Activated CD8-positive, alpha-beta T cell treated with anti-CD3 and anti-CD28 coated beads, Interleukin-2, amount 10 ng/mL, durations not matched to agents 7 days and 5 days (primary cell): ENCODE results near the gene SUPT4H1. TPM values are rescaled to one million over a fixed set of nuclear protein-coding genes. Genes with fewer than 3 reads are reported as not detected.
"Not testable (repeated sequence)": the region's sequence is repeated elsewhere in the genome, so short reads cannot be mapped to it uniquely, and the experiment has no call there.

Experiments used
- ATAC-seq: fragments of 150-1000 bp; cut with Tn5 transposase; one replicate; pipeline ENCODE4 v1.10.0; 2021; ENCODE audit warnings: moderate library complexity
- CTCF ChIA-PET: fragments of 350-600 bp; sonication (Branson Sonifier 250); formaldehyde crosslinking; loops from one replicate; lab custom pipeline; 2021; ENCODE audit warnings: antibody characterized with exemption; lab: Charles Lee
- POLR2A ChIA-PET: fragments of 350-600 bp; sonication (Branson Sonifier 250); formaldehyde crosslinking; loops from one replicate; lab custom pipeline; 2021; ENCODE audit warnings: antibody characterized with exemption; lab: Charles Lee
- DNase-seq: peaks from one replicate; pipeline ENCODE4 v3.0.0-alpha.2; 2020
- H3K27ac Mint-ChIP-seq: one replicate; pipeline ENCODE4 v1.8.0; 2021; ENCODE audit warnings: mild to moderate bottlenecking, mixed read lengths
- H3K27me3 Mint-ChIP-seq: one replicate; pipeline ENCODE4 v1.8.0; 2021; ENCODE audit warnings: low read depth, mixed read lengths
- H3K36me3 Mint-ChIP-seq: one replicate; pipeline ENCODE4 v1.8.0; 2021; ENCODE audit warnings: low read depth, mixed read lengths
- H3K4me1 Mint-ChIP-seq: one replicate; pipeline ENCODE4 v1.8.0; 2021; ENCODE audit warnings: low read depth, mixed read lengths
- H3K4me3 Mint-ChIP-seq: one replicate; pipeline ENCODE4 v1.8.0; 2021; ENCODE audit warnings: mild to moderate bottlenecking, mixed read lengths
- H3K9me3 Mint-ChIP-seq: one replicate; pipeline ENCODE4 v1.8.0; 2022; ENCODE audit warnings: mixed read lengths; ENCODE audit not compliant: insufficient read depth
- total RNA-seq, 2 experiments: library from RNA; stranded (reverse); gene quantifications; one replicate each; pipeline ENCODE4 v1.2.3, GENCODE V29; 2021

Gene SUPT4H1
- 10 to 100 TPM; 75.2 to 90.8 TPM for total RNA-seq

- CTCF ChIA-PET, result interaction anchor here (0.7 to 9.0 kb wide), 18 partner anchors 7 to 653 kb away, joined by 3 to 110 read pairs (median 4); partner anchors contain the start of genes HSF5, RNF43 and TSPOAP1
- ATAC-seq (peak; percentile 91), DNase-seq (peak; percentile 94)
- peaks cover 52% of the 10 kb centered on the region for H3K4me1 Mint-ChIP-seq
- no peaks in the 10 kb centered on the region for H3K9me3 Mint-ChIP-seq
- H3K4me3 Mint-ChIP-seq, result peak within 1 kb of the TSS; percentile 100
- peak within 1 kb of the TSS; percentile 97 for H3K27ac Mint-ChIP-seq
- H3K36me3 Mint-ChIP-seq, result peaks cover 64% of the 10 kb centered on the region
- H3K27me3 Mint-ChIP-seq, result no peaks in the 10 kb centered on the region
- POLR2A ChIA-PET, result interaction anchor here (0.6 to 9.0 kb wide), 20 partner anchors 9 to 345 kb away, joined by 3 to 832 read pairs (median 4); partner anchors contain the start of genes RNF43, SRSF1 and TSPOAP1
Measured at GRCh38 chr17:58351831-58352595, at the start of gene SUPT4H1. TSS of gene SUPT4H1 (minus strand) at chr17:58352201. CDS start at chr17:58352135, 66 bp downstream.

GRCh38 chr17:58401287-58401686, 49.3 kb upstream of the SUPT4H1 start:
- H3K27ac Mint-ChIP-seq, result no peak overlapping the region
- peaks cover 20% of the 10 kb centered on the region for H3K4me1 Mint-ChIP-seq
- peaks cover 2% of the 10 kb centered on the region for H3K27me3 Mint-ChIP-seq
- no peaks in the 10 kb centered on the region for H3K9me3 Mint-ChIP-seq
- DNase-seq, result no peak
- CTCF ChIA-PET, result interaction anchor here (1.4 kb wide), 2 partner anchors 16 to 84 kb away, joined by 4 to 5 read pairs; partner anchors contain the start of gene RNF43
- ATAC-seq, result no peak
- POLR2A ChIA-PET, result no interaction called here
- H3K4me3 Mint-ChIP-seq, result no peak overlapping the region
- no peaks in the 10 kb centered on the region for H3K36me3 Mint-ChIP-seq

- CTCF ChIA-PET, result interaction anchor here (0.8 to 1.4 kb wide), 3 partner anchors 17 to 201 kb away, joined by 4 read pairs; partner anchors contain the start of gene RNF43
Measured at GRCh38 chr17:58400826-58401225, 48.8 kb upstream of the SUPT4H1 start.

GRCh38 chr17:58399974-58400373, 48.0 kb upstream of the SUPT4H1 start:
- ATAC-seq, result no peak
- Mint-ChIP-seq H3K27ac (no peak overlapping the region), H3K9me3 (no peaks in the 10 kb centered on the region), H3K36me3 (no peaks in the 10 kb centered on the region), H3K4me1 (peaks cover 20% of the 10 kb centered on the region), H3K27me3 (peaks cover 2% of the 10 kb centered on the region), H3K4me3 (no peak overlapping the region)
- DNase-seq, result no peak
- ChIA-PET CTCF (interaction anchor here (0.8 to 1.4 kb wide), 3 partner anchors 17 to 200 kb away, joined by 4 read pairs; partner anchors contain the start of gene RNF43), POLR2A (interaction anchor here (0.6 kb wide), 1 partner anchor 16 kb away, joined by 3 read pairs; no protein-coding TSS in a partner anchor)

More at GRCh38 chr17:58400826-58401225, 48.8 kb upstream of the SUPT4H1 start:
- Mint-ChIP-seq H3K9me3 (no peaks in the 10 kb centered on the region), H3K4me1 (peaks cover 20% of the 10 kb centered on the region), H3K27ac (no peak overlapping the region), H3K4me3 (no peak overlapping the region), H3K36me3 (no peaks in the 10 kb centered on the region), H3K27me3 (peaks cover 2% of the 10 kb centered on the region)
- DNase-seq, result no peak
- POLR2A ChIA-PET, result no interaction called here
- ATAC-seq, result no peak

GRCh38 chr17:58398574-58399266, 46.7 kb upstream of the SUPT4H1 start:
- ATAC-seq (no peak), DNase-seq (no peak)
- ChIA-PET POLR2A (no interaction called here), CTCF (interaction anchor here (0.6 kb wide), 1 partner anchor 39 kb away, joined by 3 read pairs; no protein-coding TSS in a partner anchor)
- Mint-ChIP-seq H3K4me1 (peaks cover 22% of the 10 kb centered on the region), H3K36me3 (no peaks in the 10 kb centered on the region), H3K27ac (no peak overlapping the region), H3K4me3 (no peak overlapping the region), H3K27me3 (peaks cover 3% of the 10 kb centered on the region), H3K9me3 (no peaks in the 10 kb centered on the region)

GRCh38 chr17:58397421-58397820, 45.4 kb upstream of the SUPT4H1 start:
- H3K4me1 Mint-ChIP-seq, result peaks cover 14% of the 10 kb centered on the region
- H3K4me3 Mint-ChIP-seq, H3K9me3 Mint-ChIP-seq, H3K36me3 Mint-ChIP-seq, DNase-seq, ATAC-seq, H3K27me3 Mint-ChIP-seq, H3K27ac Mint-ChIP-seq: not testable (repeated sequence)
- ChIA-PET POLR2A (interaction anchor here (0.9 kb wide), 1 partner anchor 44 kb away, joined by 3 read pairs; no protein-coding TSS in a partner anchor), CTCF (interaction anchor here (1.0 to 1.2 kb wide), 2 partner anchors 20 to 30 kb away, joined by 3 to 5 read pairs; partner anchors contain the start of gene RNF43)

- H3K27me3 Mint-ChIP-seq, result peaks cover 2% of the 10 kb centered on the region
- no peak overlapping the region for H3K27ac Mint-ChIP-seq
- ChIA-PET POLR2A (interaction anchor here (0.5 kb wide), 1 partner anchor 60 kb away, joined by 3 read pairs; no protein-coding TSS in a partner anchor), CTCF (interaction anchor here (0.8 to 2.6 kb wide), 4 partner anchors 21 to 78 kb away, joined by 3 to 14 read pairs (median 4); partner anchors contain the start of genes RNF43 and SUPT4H1)
- H3K9me3 Mint-ChIP-seq, result no peaks in the 10 kb centered on the region
- DNase-seq (no peak), ATAC-seq (no peak)
- H3K4me1 Mint-ChIP-seq, result peaks cover 4% of the 10 kb centered on the region
- no peaks in the 10 kb centered on the region for H3K36me3 Mint-ChIP-seq
- no peak overlapping the region for H3K4me3 Mint-ChIP-seq
Measured at GRCh38 chr17:58396173-58396572, 44.2 kb upstream of the SUPT4H1 start.

GRCh38 chr17:58394534-58395223, 42.7 kb upstream of the SUPT4H1 start:
- H3K27me3 Mint-ChIP-seq, result peaks cover 4% of the 10 kb centered on the region
- no peak overlapping the region for H3K4me3 Mint-ChIP-seq
- ATAC-seq (no peak), DNase-seq (no peak)
- H3K36me3 Mint-ChIP-seq, result no peaks in the 10 kb centered on the region
- no peaks in the 10 kb centered on the region for H3K9me3 Mint-ChIP-seq
- H3K27ac Mint-ChIP-seq, result no peak overlapping the region
- ChIA-PET POLR2A (interaction anchor here (1.1 kb wide), 1 partner anchor 57 kb away, joined by 4 read pairs; no protein-coding TSS in a partner anchor), CTCF (interaction anchor here (0.9 to 2.6 kb wide), 4 partner anchors 11 to 77 kb away, joined by 3 to 14 read pairs (median 4); partner anchors contain the start of gene RNF43)
- peaks cover 2% of the 10 kb centered on the region for H3K4me1 Mint-ChIP-seq

- Mint-ChIP-seq H3K9me3 (no peaks in the 10 kb centered on the region), H3K27ac (no peak overlapping the region), H3K4me1 (peaks cover 2% of the 10 kb centered on the region), H3K36me3 (no peaks in the 10 kb centered on the region), H3K27me3 (peaks cover 4% of the 10 kb centered on the region), H3K4me3 (no peak overlapping the region)
- ChIA-PET CTCF (interaction anchor here (1.8 to 2.0 kb wide), 2 partner anchors 9 to 26 kb away, joined by 6 read pairs; partner anchors contain the start of gene RNF43), POLR2A (interaction anchor here (0.5 to 0.7 kb wide), 2 partner anchors 40 to 54 kb away, joined by 3 read pairs; partner anchors contain the start of gene SUPT4H1)
- no peak for DNase-seq
- ATAC-seq, result no peak
Measured at GRCh38 chr17:58391302-58391984, 39.4 kb upstream of the SUPT4H1 start.

GRCh38 chr17:58390884-58391283, 38.9 kb upstream of the SUPT4H1 start:
- ChIA-PET CTCF (interaction anchor here (0.6 to 2.0 kb wide), 2 partner anchors 27 to 303 kb away, joined by 3 to 6 read pairs; partner anchors contain the start of gene RNF43), POLR2A (interaction anchor here (0.5 to 0.7 kb wide), 2 partner anchors 39 to 53 kb away, joined by 3 read pairs; partner anchors contain the start of gene SUPT4H1)
- DNase-seq (no peak), ATAC-seq (no peak)
- Mint-ChIP-seq H3K4me3 (no peak overlapping the region), H3K4me1 (peaks cover 2% of the 10 kb centered on the region), H3K9me3 (no peaks in the 10 kb centered on the region), H3K27me3 (peaks cover 4% of the 10 kb centered on the region), H3K36me3 (no peaks in the 10 kb centered on the region), H3K27ac (no peak overlapping the region)
